ENCODE results near the gene KL. TPM values are rescaled to one million over a fixed set of nuclear protein-coding genes. Genes with fewer than 3 reads are reported as not detected.
A peak's percentile ranks its signal among the peaks of the same experiment; 100 is the strongest.

KL gene
- total and polyA plus RNA-seq, 10 of the 15 experiments (the other 5 are each of a cell fraction or from before 2014, with no cell fraction given) = 0.08 to 2.1 (median 1.4) TPM

DNA sequence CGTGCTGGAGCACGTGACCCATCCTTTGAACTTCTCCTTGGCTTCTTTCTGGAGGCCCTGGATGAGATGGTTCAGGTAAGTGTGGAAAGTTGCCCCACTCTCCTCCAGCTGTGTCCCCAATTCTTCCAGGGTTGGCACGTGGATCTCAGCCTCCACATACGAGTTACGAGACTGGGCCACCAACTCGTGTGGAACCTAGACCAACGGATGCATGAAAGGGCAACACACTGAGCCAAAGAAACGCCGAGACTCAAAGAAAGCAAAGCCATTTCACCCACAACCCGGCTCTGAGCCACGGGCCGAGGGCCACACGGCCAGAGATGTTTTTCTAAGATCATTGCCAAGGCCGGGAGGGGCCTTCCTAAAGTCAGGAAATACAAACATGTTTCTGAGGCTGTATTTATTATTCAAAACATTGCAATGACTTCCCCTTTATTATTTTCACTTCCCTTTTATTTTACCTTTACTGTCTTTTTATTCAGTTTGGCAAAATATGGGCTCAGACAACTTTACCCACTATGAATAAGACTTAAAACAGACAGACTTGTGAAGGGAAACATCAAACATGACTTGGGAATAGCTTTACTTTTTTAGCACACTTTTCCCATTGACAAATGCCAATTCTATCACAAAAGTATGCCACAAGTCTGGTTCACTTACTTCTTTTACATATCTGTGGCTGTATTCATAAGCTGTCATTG lies 94.6 kb downstream of the KL start (continued):
- TF ChIP-seq, protein P1, sequence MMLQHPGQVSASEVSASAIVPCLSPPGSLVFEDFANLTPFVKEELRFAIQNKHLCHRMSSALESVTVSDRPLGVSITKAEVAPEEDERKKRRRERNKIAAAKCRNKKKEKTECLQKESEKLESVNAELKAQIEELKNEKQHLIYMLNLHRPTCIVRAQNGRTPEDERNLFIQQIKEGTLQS (IDR thresholded peaks at IDR 0.05; ENCODE audit: borderline replicate concordance, extremely low read depth, low read depth, low read length) = peak; percentile 50; the same call in 1 of the 2 replicates
- no peak for TF ChIP-seq SMAD1 (IDR thresholded peaks at IDR 0.05; ENCODE audit: low read depth, partially characterized antibody)
- TF ChIP-seq, protein P2, sequence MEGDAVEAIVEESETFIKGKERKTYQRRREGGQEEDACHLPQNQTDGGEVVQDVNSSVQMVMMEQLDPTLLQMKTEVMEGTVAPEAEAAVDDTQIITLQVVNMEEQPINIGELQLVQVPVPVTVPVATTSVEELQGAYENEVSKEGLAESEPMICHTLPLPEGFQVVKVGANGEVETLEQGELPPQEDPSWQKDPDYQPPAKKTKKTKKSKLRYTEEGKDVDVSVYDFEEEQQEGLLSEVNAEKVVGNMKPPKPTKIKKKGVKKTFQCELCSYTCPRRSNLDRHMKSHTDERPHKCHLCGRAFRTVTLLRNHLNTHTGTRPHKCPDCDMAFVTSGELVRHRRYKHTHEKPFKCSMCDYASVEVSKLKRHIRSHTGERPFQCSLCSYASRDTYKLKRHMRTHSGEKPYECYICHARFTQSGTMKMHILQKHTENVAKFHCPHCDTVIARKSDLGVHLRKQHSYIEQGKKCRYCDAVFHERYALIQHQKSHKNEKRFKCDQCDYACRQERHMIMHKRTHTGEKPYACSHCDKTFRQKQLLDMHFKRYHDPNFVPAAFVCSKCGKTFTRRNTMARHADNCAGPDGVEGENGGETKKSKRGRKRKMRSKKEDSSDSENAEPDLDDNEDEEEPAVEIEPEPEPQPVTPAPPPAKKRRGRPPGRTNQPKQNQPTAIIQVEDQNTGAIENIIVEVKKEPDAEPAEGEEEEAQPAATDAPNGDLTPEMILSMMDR (IDR thresholded peaks at IDR 0.05 in 2 of 3, conservative IDR thresholded peaks at IDR 0.05 in 1 of 3; ENCODE audit: control insufficient read depth in 2 of 3, extremely low read depth in 1 of 3, insufficient read depth in 1 of 3, low read depth in 3 of 3, low read length in 3 of 3) = no peak
- 0 out of 2 replicates have a peak, but pooled peaks have one; percentile 17 for TF ChIP-seq POLR2A (IDR thresholded peaks at IDR 0.05; ENCODE audit: low read depth, low read length)
- TF ChIP-seq POLR2AphosphoS5 (IDR thresholded peaks at IDR 0.05; ENCODE audit: low read length) = 0 out of 2 replicates have a peak, but pooled peaks have one; percentile 33
- TF ChIP-seq IKZF2 (IDR thresholded peaks at IDR 0.05) = peak; percentile 93 to 97
- TF ChIP-seq, protein P3, sequence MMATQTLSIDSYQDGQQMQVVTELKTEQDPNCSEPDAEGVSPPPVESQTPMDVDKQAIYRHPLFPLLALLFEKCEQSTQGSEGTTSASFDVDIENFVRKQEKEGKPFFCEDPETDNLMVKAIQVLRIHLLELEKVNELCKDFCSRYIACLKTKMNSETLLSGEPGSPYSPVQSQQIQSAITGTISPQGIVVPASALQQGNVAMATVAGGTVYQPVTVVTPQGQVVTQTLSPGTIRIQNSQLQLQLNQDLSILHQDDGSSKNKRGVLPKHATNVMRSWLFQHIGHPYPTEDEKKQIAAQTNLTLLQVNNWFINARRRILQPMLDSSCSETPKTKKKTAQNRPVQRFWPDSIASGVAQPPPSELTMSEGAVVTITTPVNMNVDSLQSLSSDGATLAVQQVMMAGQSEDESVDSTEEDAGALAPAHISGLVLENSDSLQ (IDR thresholded peaks at IDR 0.05) = no peak
- TF ChIP-seq EED (IDR thresholded peaks at IDR 0.05; ENCODE audit: low read depth) = no peak; the same call in none of the 2 replicates
- peak; percentile 30 to 35; a peak in 2 of 4 replicates for TF ChIP-seq EP300 (IDR thresholded peaks at IDR 0.05; ENCODE audit: borderline replicate concordance in 1 of 2, control insufficient read depth in 1 of 2, low read depth in 2 of 2, low read length in 2 of 2)
- no peak for TF ChIP-seq MYC (IDR thresholded peaks at IDR 0.05; ENCODE audit: insufficient read depth, insufficient read length, insufficient replicate concordance, low read length, severe bottlenecking)
- no peak for TF ChIP-seq PAX8 (IDR thresholded peaks at IDR 0.05)
- peak; percentile 36; the same call in 1 of the 2 replicates for TF ChIP-seq PAX5 (IDR thresholded peaks at IDR 0.05; ENCODE audit: borderline replicate concordance, low read depth, low read length)
- peak; percentile 62; the same call in 1 of the 2 replicates for TF ChIP-seq IRF4 (IDR thresholded peaks at IDR 0.05; ENCODE audit: low read depth, low read length)
- TF ChIP-seq, protein P4, sequence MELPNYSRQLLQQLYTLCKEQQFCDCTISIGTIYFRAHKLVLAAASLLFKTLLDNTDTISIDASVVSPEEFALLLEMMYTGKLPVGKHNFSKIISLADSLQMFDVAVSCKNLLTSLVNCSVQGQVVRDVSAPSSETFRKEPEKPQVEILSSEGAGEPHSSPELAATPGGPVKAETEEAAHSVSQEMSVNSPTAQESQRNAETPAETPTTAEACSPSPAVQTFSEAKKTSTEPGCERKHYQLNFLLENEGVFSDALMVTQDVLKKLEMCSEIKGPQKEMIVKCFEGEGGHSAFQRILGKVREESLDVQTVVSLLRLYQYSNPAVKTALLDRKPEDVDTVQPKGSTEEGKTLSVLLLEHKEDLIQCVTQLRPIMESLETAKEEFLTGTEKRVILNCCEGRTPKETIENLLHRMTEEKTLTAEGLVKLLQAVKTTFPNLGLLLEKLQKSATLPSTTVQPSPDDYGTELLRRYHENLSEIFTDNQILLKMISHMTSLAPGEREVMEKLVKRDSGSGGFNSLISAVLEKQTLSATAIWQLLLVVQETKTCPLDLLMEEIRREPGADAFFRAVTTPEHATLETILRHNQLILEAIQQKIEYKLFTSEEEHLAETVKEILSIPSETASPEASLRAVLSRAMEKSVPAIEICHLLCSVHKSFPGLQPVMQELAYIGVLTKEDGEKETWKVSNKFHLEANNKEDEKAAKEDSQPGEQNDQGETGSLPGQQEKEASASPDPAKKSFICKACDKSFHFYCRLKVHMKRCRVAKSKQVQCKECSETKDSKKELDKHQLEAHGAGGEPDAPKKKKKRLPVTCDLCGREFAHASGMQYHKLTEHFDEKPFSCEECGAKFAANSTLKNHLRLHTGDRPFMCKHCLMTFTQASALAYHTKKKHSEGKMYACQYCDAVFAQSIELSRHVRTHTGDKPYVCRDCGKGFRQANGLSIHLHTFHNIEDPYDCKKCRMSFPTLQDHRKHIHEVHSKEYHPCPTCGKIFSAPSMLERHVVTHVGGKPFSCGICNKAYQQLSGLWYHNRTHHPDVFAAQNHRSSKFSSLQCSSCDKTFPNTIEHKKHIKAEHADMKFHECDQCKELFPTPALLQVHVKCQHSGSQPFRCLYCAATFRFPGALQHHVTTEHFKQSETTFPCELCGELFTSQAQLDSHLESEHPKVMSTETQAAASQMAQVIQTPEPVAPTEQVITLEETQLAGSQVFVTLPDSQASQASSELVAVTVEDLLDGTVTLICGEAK (IDR thresholded peaks at IDR 0.05; ENCODE audit: borderline replicate concordance) = no peak; the same call in 1 of the 2 replicates
- TF ChIP-seq KLF5 (IDR thresholded peaks at IDR 0.05; ENCODE audit: partially characterized antibody) = no peak
- TF ChIP-seq SRF (IDR thresholded peaks at IDR 0.05; ENCODE audit: low read depth in 2 of 2, low read length in 2 of 2) = no peak

Measured in GM12878 (cell line).